ENCODE data around the gene SPIN1.

DNA sequence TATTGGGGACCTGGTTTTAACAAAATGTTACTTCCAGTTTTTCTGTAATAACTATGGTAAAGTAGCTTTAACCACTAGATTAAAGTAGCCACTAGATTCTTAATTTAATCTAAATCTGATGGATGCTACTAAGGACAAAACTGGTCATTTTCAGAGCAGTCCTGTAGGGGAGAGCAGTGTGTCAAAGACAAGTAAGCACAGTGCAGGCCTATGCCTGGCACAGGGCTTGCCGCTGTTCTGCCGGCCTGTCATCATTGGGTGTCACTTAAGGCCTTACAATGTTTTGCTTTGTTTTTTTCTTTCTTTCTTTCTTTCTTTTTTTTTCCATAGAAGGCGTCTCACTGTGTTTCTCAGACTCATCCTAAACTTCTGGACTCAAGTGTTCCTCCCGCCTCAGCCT lies 93.7 kb downstream of the SPIN1 start:
- TF ChIP-seq, protein P1, sequence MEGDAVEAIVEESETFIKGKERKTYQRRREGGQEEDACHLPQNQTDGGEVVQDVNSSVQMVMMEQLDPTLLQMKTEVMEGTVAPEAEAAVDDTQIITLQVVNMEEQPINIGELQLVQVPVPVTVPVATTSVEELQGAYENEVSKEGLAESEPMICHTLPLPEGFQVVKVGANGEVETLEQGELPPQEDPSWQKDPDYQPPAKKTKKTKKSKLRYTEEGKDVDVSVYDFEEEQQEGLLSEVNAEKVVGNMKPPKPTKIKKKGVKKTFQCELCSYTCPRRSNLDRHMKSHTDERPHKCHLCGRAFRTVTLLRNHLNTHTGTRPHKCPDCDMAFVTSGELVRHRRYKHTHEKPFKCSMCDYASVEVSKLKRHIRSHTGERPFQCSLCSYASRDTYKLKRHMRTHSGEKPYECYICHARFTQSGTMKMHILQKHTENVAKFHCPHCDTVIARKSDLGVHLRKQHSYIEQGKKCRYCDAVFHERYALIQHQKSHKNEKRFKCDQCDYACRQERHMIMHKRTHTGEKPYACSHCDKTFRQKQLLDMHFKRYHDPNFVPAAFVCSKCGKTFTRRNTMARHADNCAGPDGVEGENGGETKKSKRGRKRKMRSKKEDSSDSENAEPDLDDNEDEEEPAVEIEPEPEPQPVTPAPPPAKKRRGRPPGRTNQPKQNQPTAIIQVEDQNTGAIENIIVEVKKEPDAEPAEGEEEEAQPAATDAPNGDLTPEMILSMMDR (IDR thresholded peaks at IDR 0.05; ENCODE audit: borderline replicate concordance, extremely low read depth, low read length, poor library complexity, severe bottlenecking), result no peak
- TF ChIP-seq EZH2 (IDR thresholded peaks at IDR 0.05; ENCODE audit: borderline replicate concordance, low read depth, low read length, severe bottlenecking), result no peak
